GM23338 (cell line): ENCODE results near the gene ATG7. TPM values are rescaled to one million over a fixed set of nuclear protein-coding genes. Genes with fewer than 3 reads are reported as not detected.

ENCODE experiments used
- ATAC-seq: fragments of 200-7000 bp; cut with Tn5 transposase; 3 replicates; pipeline ENCODE4 v1.9.1; 2020
- DNase-seq: peaks from one replicate; pipeline ENCODE4 v3.0.0-alpha.2; 2015; ENCODE audit warnings: low spot score
- H2AFZ ChIP-seq: fragments of 200-600 bp; sonication (generic); 2 replicates; pipeline ENCODE4 v1.8.0; 2016; ENCODE audit warnings: antibody characterized with exemption, mild to moderate bottlenecking, moderate library complexity
- H3F3A ChIP-seq: fragments of 200-600 bp; sonication (generic); replicated peaks from 2 replicates; pipeline ENCODE4 v1.8.0; 2017; ENCODE audit warnings: antibody characterized with exemption, mixed run types, low read depth
- H3K27ac ChIP-seq: fragments of 200-600 bp; sonication (generic); 2 replicates; pipeline ENCODE4 v1.6.1; 2016; ENCODE audit warnings: low read depth
- H3K27me3 ChIP-seq: fragments of 200-600 bp; sonication (generic); 2 replicates; pipeline ENCODE4 v1.8.0; 2016; ENCODE audit warnings: mild to moderate bottlenecking, mixed run types, moderate library complexity; ENCODE audit not compliant: insufficient read depth
- H3K36me3 ChIP-seq: fragments of 200-600 bp; sonication (generic); 2 replicates; pipeline ENCODE4 v1.8.0; 2016; ENCODE audit warnings: mild to moderate bottlenecking; ENCODE audit not compliant: insufficient read depth
- H3K4me1 ChIP-seq: fragments of 200-600 bp; sonication (generic); 2 replicates; pipeline ENCODE4 v1.8.0; 2016; ENCODE audit warnings: mild to moderate bottlenecking, moderate library complexity; ENCODE audit not compliant: insufficient read depth
- H3K4me2 ChIP-seq: fragments of 200-600 bp; sonication (generic); 2 replicates; pipeline ENCODE4 v1.7.1; 2017; ENCODE audit warnings: mixed run types
- H3K4me3 ChIP-seq: fragments of 200-600 bp; sonication (generic); 2 replicates; pipeline ENCODE4 v1.6.1; 2016; ENCODE audit warnings: mixed run types
- H3K79me2 ChIP-seq: fragments of 200-600 bp; sonication (generic); replicated peaks from 2 replicates; pipeline ENCODE4 v1.8.0; 2017; ENCODE audit warnings: mild to moderate bottlenecking; ENCODE audit not compliant: insufficient read depth
- H3K9me2 ChIP-seq: fragments of 200-600 bp; sonication (generic); 2 replicates; pipeline ENCODE4 v1.8.0; 2017; ENCODE audit not compliant: insufficient read depth
- H4K20me1 ChIP-seq: fragments of 200-600 bp; sonication (generic); replicated peaks from 2 replicates; pipeline ENCODE4 v1.8.0; 2017; ENCODE audit warnings: mild to moderate bottlenecking; ENCODE audit not compliant: insufficient read depth
- H3K27ac Mint-ChIP-seq: 2 replicates; pipeline ENCODE4 v1.8.0; 2020; ENCODE audit warnings: inconsistent platforms, mild to moderate bottlenecking, moderate library complexity, mixed read lengths
- H3K27me3 Mint-ChIP-seq: 3 replicates; pipeline ENCODE4 v1.8.0; 2022; ENCODE audit warnings: low read depth, mild to moderate bottlenecking, moderate library complexity, mixed read lengths, inconsistent platforms; ENCODE audit not compliant: insufficient read depth, poor library complexity
- H3K36me3 Mint-ChIP-seq: 3 replicates; pipeline ENCODE4 v1.8.0; 2021; ENCODE audit warnings: low read depth, mild to moderate bottlenecking, inconsistent platforms, moderate library complexity, mixed read lengths
- H3K4me1 Mint-ChIP-seq: 3 replicates; pipeline ENCODE4 v1.8.0; 2020; ENCODE audit warnings: mild to moderate bottlenecking, inconsistent platforms, mixed read lengths
- H3K4me3 Mint-ChIP-seq: 3 replicates; pipeline ENCODE4 v1.8.0; 2021; ENCODE audit warnings: moderate library complexity, mild to moderate bottlenecking, inconsistent platforms, mixed read lengths
- H3K9me3 Mint-ChIP-seq: 3 replicates; pipeline ENCODE4 v1.8.0; 2020; ENCODE audit warnings: moderate library complexity, mild to moderate bottlenecking, inconsistent platforms, mixed read lengths
- CREB1 ChIP-seq: fragments of 250-450 bp; sonication (Bioruptor Pico); IDR thresholded peaks from 2 replicates; pipeline ENCODE4 v1.5.0; 2020; ENCODE audit warnings: low read depth, mild to moderate bottlenecking, moderate library complexity
- EZH2 ChIP-seq: fragments of 200-600 bp; sonication (generic); IDR thresholded peaks from one replicate; pipeline ENCODE4 v1.8.0; 2017; ENCODE audit warnings: antibody characterized with exemption, mild to moderate bottlenecking, low read depth; ENCODE audit not compliant: unreplicated experiment
- EZH2phosphoT487 ChIP-seq: fragments of 200-600 bp; sonication (generic); IDR thresholded peaks from one replicate; pipeline ENCODE4 v1.8.1; 2018; ENCODE audit warnings: antibody characterized with exemption; ENCODE audit not compliant: unreplicated experiment
- JUNB ChIP-seq: IDR thresholded peaks from one replicate; pipeline ENCODE4 v1.6.1; 2016; ENCODE audit warnings: antibody characterized with exemption; ENCODE audit not compliant: unreplicated experiment
- NANOG ChIP-seq: IDR thresholded peaks from 2 replicates; pipeline ENCODE4 v1.6.1; 2016; ENCODE audit warnings: antibody characterized with exemption, borderline replicate concordance
- POLR2AphosphoS5 ChIP-seq: IDR thresholded peaks from 2 replicates; pipeline ENCODE4 v1.6.1; 2016; ENCODE audit warnings: antibody characterized with exemption, low read depth
- STAT1 ChIP-seq: IDR thresholded peaks from one replicate; pipeline ENCODE4 v1.6.1; 2016; ENCODE audit warnings: antibody characterized with exemption; ENCODE audit not compliant: unreplicated experiment
- ZNF114 ChIP-seq: fragments of 250-450 bp; sonication (Bioruptor Pico); IDR thresholded peaks from 2 replicates; pipeline ENCODE4 v1.5.0; 2020; ENCODE audit warnings: mild to moderate bottlenecking, moderate library complexity
- ZNF331 ChIP-seq: fragments of 250-450 bp; sonication (Bioruptor Pico); IDR thresholded peaks from 2 replicates; pipeline ENCODE4 v1.5.0; 2020; ENCODE audit warnings: low read depth, mild to moderate bottlenecking, moderate library complexity
- ZNF462 ChIP-seq: fragments of 250-450 bp; sonication (Bioruptor Pico); IDR thresholded peaks from 2 replicates; pipeline ENCODE4 v1.5.0; 2020; ENCODE audit warnings: mild to moderate bottlenecking, moderate library complexity
- polyA plus RNA-seq: library from polyadenylated mRNA; unstranded; fragments of >200 nt; fragmentation: Nextera tagmentation; extraction: Ambion mirVana; gene quantifications from 2 replicates; pipeline ENCODE4 v1.2.1, GENCODE V29; 2016
- total RNA-seq: library from RNA; depleted of rRNA; stranded (reverse); fragments of >200 nt; shearing (Covaris generic); gene quantifications from 2 replicates; pipeline ENCODE4 v1.2.3, GENCODE V29; 2014
- TF ChIP-seq, protein P1 (sequence below), 2 experiments: fragments of 200-600 bp in 1 of 2; sonication (generic) in 1 of 2; conservative IDR thresholded peaks; 2 replicates each; pipeline versions ENCODE4 v1.5.1 to v1.6.1; 2016 to 2017; ENCODE audit warnings: antibody characterized with exemption in 2 of 2, low read depth in 2 of 2, mild to moderate bottlenecking in 2 of 2, moderate library complexity in 1 of 2
- TF ChIP-seq, protein P2 (sequence below): IDR thresholded peaks from one replicate; pipeline ENCODE4 v1.6.1; 2018; ENCODE audit warnings: antibody characterized with exemption; ENCODE audit not compliant: unreplicated experiment
- TF ChIP-seq, protein P3 (sequence below): IDR thresholded peaks from 2 replicates; pipeline ENCODE4 v1.6.1; 2016; ENCODE audit warnings: antibody characterized with exemption

Gene ATG7
- total and polyA plus RNA-seq, 2 experiments from 2014 or later: 16.2 to 36.7 TPM

DNA sequence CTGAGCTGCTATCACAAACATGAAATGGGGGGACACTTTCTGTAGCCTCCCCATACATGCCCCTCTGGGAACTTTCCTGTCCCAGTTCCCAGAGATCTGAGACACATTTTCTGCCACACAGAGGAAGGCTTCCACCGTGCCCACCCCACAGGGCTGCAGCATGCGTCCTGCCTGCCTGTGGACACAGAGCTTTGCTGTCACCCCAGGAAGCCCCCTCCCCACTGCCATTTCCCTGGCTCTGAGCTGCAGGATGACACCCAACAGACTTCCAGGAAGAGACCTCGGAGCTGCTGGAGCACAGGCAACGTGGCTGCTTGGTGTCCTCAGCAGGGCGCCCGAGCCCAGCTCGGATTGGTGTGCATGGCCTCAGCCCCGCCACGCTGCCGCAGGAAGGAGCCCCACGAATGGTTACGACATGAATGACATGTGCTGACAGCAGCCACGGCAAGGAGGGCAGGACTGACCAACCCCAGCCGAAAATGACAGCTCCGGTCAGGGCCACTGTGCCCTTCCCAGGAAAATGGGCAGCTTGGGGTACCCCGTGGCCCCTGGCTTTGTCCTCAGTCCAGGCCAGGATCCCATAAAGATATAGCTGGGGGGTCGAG, 290.2 kb downstream of the ATG7 start:
- H3K27me3 Mint-ChIP-seq: peaks cover 19% of the 10 kb centered on the region
- 0 out of 2 replicates have a peak overlapping the region, but pooled peaks have one; percentile 70 for H3K27ac Mint-ChIP-seq
- Histone ChIP-seq H3K4me3 (no peak overlapping the region), H3K27me3 (no peaks in the 10 kb centered on the region), H3K9me2 (no peaks in the 10 kb centered on the region), H3K36me3 (no peaks in the 10 kb centered on the region; the same call in 1 of the 2 replicates), H3F3A (no peaks in the 10 kb centered on the region), H3K4me1 (no peaks in the 10 kb centered on the region; the same call in 1 of the 2 replicates), H3K79me2 (peaks cover 15% of the 10 kb centered on the region), H4K20me1 (peaks cover 4% of the 10 kb centered on the region), H3K4me2 (no peak overlapping the region), H2AFZ (no peak overlapping the region), H3K27ac (no peak overlapping the region)
- TF ChIP-seq, protein P1, sequence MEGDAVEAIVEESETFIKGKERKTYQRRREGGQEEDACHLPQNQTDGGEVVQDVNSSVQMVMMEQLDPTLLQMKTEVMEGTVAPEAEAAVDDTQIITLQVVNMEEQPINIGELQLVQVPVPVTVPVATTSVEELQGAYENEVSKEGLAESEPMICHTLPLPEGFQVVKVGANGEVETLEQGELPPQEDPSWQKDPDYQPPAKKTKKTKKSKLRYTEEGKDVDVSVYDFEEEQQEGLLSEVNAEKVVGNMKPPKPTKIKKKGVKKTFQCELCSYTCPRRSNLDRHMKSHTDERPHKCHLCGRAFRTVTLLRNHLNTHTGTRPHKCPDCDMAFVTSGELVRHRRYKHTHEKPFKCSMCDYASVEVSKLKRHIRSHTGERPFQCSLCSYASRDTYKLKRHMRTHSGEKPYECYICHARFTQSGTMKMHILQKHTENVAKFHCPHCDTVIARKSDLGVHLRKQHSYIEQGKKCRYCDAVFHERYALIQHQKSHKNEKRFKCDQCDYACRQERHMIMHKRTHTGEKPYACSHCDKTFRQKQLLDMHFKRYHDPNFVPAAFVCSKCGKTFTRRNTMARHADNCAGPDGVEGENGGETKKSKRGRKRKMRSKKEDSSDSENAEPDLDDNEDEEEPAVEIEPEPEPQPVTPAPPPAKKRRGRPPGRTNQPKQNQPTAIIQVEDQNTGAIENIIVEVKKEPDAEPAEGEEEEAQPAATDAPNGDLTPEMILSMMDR (conservative IDR thresholded peaks at IDR 0.05; ENCODE audit: low read depth in 2 of 2): no peak
- TF ChIP-seq, protein P2, sequence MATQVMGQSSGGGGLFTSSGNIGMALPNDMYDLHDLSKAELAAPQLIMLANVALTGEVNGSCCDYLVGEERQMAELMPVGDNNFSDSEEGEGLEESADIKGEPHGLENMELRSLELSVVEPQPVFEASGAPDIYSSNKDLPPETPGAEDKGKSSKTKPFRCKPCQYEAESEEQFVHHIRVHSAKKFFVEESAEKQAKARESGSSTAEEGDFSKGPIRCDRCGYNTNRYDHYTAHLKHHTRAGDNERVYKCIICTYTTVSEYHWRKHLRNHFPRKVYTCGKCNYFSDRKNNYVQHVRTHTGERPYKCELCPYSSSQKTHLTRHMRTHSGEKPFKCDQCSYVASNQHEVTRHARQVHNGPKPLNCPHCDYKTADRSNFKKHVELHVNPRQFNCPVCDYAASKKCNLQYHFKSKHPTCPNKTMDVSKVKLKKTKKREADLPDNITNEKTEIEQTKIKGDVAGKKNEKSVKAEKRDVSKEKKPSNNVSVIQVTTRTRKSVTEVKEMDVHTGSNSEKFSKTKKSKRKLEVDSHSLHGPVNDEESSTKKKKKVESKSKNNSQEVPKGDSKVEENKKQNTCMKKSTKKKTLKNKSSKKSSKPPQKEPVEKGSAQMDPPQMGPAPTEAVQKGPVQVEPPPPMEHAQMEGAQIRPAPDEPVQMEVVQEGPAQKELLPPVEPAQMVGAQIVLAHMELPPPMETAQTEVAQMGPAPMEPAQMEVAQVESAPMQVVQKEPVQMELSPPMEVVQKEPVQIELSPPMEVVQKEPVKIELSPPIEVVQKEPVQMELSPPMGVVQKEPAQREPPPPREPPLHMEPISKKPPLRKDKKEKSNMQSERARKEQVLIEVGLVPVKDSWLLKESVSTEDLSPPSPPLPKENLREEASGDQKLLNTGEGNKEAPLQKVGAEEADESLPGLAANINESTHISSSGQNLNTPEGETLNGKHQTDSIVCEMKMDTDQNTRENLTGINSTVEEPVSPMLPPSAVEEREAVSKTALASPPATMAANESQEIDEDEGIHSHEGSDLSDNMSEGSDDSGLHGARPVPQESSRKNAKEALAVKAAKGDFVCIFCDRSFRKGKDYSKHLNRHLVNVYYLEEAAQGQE: no peak
- TF ChIP-seq NANOG (no peak), EZH2 (no peak), JUNB (no peak), STAT1 (no peak), ZNF114 (CRISPR knock-in tag) (no peak), ZNF331 (CRISPR knock-in tag) (no peak), ZNF462 (CRISPR knock-in tag) (no peak), EZH2phosphoT487 (no peak), POLR2AphosphoS5 (no peak), CREB1 (CRISPR knock-in tag) (no peak)
- TF ChIP-seq, protein P3, sequence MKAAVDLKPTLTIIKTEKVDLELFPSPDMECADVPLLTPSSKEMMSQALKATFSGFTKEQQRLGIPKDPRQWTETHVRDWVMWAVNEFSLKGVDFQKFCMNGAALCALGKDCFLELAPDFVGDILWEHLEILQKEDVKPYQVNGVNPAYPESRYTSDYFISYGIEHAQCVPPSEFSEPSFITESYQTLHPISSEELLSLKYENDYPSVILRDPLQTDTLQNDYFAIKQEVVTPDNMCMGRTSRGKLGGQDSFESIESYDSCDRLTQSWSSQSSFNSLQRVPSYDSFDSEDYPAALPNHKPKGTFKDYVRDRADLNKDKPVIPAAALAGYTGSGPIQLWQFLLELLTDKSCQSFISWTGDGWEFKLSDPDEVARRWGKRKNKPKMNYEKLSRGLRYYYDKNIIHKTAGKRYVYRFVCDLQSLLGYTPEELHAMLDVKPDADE: no peak
- peaks cover 27% of the 10 kb centered on the region for H3K36me3 Mint-ChIP-seq
- DNase-seq: no peak
- no peak for ATAC-seq
- H3K4me3 Mint-ChIP-seq: no peak overlapping the region
- no peaks in the 10 kb centered on the region; the same call in 2 of the 3 replicates for H3K9me3 Mint-ChIP-seq
- H3K4me1 Mint-ChIP-seq: peaks cover 14% of the 10 kb centered on the region
